ENCODE results near the gene ENTPD2. TPM values are rescaled to one million over a fixed set of nuclear protein-coding genes. Genes with fewer than 3 reads are reported as not detected.

ENTPD2 gene
- total and polyA plus RNA-seq, 8 donors, result 0.71 to 4.7 (median 2.4) TPM

DNA sequence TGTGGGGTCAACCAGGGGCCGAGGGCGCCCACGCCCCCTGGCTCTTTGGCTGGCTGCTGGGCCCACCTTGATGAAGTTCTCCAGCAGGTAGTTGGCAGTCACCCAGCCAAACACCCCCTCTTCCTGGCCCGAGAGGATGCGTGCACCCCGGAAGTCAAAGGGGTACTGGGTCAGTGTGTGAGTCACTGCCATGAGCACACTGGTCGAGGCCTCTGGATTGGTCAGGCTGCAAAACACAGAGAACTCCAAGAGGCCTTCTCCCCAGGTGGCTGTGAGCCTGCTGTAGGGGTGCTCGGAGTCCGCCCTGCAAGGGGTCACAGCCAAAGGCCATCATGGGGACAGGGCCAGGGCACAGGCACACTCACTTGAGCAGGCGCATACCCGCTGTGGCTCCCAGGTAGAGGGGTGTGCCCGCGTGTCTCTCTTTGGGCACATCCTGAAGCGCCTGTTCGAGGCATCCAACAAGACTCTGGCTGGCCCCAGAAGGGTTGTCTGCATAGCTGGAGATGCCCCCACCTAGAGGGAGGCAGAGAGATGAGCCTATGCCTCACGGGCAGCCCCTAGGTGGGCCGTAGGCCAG, 2.6 kb downstream of the ENTPD2 start:
- TF ChIP-seq, protein P1, sequence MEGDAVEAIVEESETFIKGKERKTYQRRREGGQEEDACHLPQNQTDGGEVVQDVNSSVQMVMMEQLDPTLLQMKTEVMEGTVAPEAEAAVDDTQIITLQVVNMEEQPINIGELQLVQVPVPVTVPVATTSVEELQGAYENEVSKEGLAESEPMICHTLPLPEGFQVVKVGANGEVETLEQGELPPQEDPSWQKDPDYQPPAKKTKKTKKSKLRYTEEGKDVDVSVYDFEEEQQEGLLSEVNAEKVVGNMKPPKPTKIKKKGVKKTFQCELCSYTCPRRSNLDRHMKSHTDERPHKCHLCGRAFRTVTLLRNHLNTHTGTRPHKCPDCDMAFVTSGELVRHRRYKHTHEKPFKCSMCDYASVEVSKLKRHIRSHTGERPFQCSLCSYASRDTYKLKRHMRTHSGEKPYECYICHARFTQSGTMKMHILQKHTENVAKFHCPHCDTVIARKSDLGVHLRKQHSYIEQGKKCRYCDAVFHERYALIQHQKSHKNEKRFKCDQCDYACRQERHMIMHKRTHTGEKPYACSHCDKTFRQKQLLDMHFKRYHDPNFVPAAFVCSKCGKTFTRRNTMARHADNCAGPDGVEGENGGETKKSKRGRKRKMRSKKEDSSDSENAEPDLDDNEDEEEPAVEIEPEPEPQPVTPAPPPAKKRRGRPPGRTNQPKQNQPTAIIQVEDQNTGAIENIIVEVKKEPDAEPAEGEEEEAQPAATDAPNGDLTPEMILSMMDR (IDR thresholded peaks at IDR 0.05), result no peak
- peaks cover 42 to 97% of the 10 kb centered on the region in 2 donors for H3K27me3 ChIP-seq

DNA sequence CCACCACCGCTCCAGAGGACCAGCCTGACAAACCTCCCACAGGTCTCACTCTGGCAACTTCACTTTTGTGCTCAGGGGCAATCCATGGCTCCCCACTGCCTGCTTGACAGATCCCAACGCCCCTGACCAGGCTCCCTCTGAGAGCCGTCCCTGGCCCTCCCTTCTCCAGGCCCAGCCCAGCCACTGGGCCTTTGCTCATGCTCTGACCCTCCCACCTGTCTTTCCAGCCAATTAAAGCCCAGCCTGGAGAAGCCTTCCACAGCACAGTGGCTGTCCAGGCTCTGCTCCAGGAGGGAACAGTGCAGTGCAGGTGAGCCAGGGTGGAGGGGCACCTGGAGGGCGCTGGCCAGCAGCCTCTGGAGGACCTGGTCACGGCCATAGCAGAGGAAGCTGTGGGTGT, 3.3 kb downstream of the ENTPD2 start:
- intact Hi-C loops (cut with DNase I), result no loop called here
- Histone ChIP-seq H3K9me3 (no peaks in the 10 kb centered on the region), H3K27ac (no peak overlapping the region), H3K36me3 (no peaks in the 10 kb centered on the region), H3K4me3 (no peak overlapping the region), H3K27me3 (peaks cover 42 to 100% of the 10 kb centered on the region in 2 donors), H3K4me1 (peaks cover 13 to 47% of the 10 kb centered on the region in 2 donors)
- DNase-seq (no peak), ATAC-seq (no peak)
- TF ChIP-seq, protein P1 (IDR thresholded peaks at IDR 0.05), result no peak

More for the DNA sequence above, 2.6 kb downstream of the ENTPD2 start:
- Histone ChIP-seq H3K27ac (no peak overlapping the region), H3K4me1 (peaks cover 11 to 48% of the 10 kb centered on the region in 2 donors), H3K4me3 (no peak overlapping the region), H3K9me3 (no peaks in the 10 kb centered on the region), H3K36me3 (no peaks in the 10 kb centered on the region)
- intact Hi-C loops (cut with DNase I), result no loop called here
- DNase-seq (no peak), ATAC-seq (no peak)

DNA sequence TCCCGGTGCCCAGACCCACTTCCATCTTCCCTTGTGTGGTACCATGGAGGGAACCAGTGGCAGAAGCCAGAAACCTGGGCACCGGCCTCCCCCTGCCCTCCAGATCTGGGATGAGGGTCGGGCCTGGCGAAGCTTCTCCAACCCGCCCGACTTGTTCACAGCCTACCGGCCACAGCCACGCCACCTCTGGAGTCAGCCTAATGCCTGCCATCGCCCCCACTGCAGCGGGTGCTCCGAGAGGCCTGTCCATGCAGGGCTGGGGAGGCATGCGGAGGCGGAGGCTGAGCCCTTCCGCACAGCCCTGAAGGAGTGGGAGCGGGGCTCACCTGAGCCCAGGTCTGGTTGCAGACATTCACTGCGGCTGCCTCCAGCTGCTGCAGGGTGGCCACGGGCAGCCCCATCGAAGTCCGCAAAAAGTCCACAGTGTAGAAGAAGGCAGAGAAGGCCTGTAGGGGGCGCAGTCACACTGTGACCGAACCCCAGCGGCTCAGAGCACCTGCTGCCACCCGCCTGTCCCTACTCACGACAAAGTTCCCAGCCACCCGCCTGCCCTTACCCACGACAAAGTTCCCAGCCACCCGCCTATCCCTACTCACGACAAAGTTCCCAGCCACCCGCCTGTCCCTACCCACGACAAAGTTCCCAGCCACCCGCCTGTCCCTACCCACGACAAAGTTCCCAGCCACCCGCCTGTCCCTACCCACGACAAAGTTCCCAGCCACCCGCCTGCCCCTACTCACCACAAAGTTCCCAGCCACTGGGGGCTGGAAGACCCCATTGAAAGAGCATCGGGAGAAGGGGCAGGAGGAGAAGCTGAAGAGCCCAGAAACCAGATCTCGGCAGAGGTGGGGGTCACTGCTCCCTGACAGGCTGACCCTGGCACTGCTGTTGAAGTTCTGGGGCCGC, 4.1 kb downstream of the ENTPD2 start:
- DNase-seq (no peak), ATAC-seq (peak; percentile 16)
- intact Hi-C loops (cut with DNase I), result no loop called here
- H3K4me3 ChIP-seq, result no peak overlapping the region
- TF ChIP-seq, protein P1 (IDR thresholded peaks at IDR 0.05), result peak; percentile 45 to 57
- H3K36me3 ChIP-seq, result no peaks in the 10 kb centered on the region
- peaks cover 42 to 100% of the 10 kb centered on the region in 2 donors for H3K27me3 ChIP-seq
- no peak overlapping the region for H3K27ac ChIP-seq
- H3K9me3 ChIP-seq, result no peaks in the 10 kb centered on the region
- peaks cover 13 to 47% of the 10 kb centered on the region in 2 donors for H3K4me1 ChIP-seq

DNA sequence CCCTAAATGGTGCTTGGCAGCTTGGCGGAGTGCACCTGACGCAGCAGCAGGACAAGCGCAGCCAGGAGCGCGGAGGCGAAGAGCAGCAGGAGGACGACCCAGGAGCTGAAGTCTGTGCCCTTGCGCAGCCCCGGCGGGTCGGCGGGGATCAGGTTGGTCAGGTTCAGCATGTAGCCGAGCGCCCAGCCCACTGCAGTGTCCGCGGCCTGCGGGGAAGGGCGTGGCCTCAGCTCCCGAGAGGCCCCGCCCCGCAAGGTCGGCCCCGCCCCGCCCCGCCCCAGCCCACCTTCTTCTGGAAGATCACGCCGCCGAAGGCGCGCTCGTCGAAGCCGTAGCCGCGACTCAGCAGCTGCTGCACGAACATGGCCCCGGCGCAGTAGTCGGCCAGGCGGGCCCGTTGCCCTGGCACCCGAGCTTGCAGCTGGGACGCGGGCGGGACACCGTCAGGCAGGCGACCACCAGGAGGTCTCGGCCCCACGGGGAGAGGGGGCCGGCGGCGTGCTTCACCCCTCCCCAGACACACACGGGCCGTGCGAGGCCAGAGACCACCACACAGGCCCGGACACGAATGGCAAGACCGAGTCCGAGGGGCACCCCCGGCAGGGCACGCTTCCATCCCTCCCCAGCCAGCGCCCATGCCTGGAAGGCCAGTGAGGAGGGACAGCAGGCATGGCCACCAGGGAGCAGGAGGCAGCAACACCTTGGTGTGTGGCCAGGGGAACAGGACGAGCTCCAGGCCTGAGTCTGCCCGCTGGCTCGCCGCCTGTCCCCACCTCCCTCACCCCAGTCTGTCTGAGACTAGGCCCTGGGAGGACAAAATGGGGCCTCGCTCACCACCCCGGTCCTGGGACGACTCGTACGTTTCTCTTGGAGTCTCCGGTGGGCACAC, 5.0 kb downstream of the ENTPD2 start:
- DNase-seq, result no peak

More for the DNA sequence above, 5.0 kb downstream of the ENTPD2 start:
- H3K4me3 ChIP-seq, result no peak overlapping the region
- peaks cover 42 to 100% of the 10 kb centered on the region in 2 donors for H3K27me3 ChIP-seq
- H3K4me1 ChIP-seq, result peaks cover 19 to 48% of the 10 kb centered on the region in 2 donors
- TF ChIP-seq, protein P1 (IDR thresholded peaks at IDR 0.05), result no peak
- H3K27ac ChIP-seq, result no peak overlapping the region
- no peaks in the 10 kb centered on the region for H3K9me3 ChIP-seq
- no peak for ATAC-seq
- H3K36me3 ChIP-seq, result no peaks in the 10 kb centered on the region
- intact Hi-C loops (cut with DNase I), result no loop called here
